ENCODE results near the gene ARHGAP26. TPM values are rescaled to one million over a fixed set of nuclear protein-coding genes. Genes with fewer than 3 reads are reported as not detected.
A peak's percentile ranks its signal among the peaks of the same experiment; 100 is the strongest.
"Not testable (repeated sequence)": the region's sequence is repeated elsewhere in the genome, so short reads cannot be mapped to it uniquely, and the experiment has no call there.

ARHGAP26 gene
- total RNA-seq, 1 donor from 2014 or later = 36.7 TPM

- no peak for DNase-seq
These were observed 164.0 kb downstream of the ARHGAP26 start for GRCh38 chr5:142934051-142934762.

- DNase-seq = no peak
These were observed 164.8 kb downstream of the ARHGAP26 start for GRCh38 chr5:142935014-142935413.

- no peak for DNase-seq
These were observed 167.2 kb downstream of the ARHGAP26 start for GRCh38 chr5:142937374-142937773.

- peak; percentile 47 for DNase-seq
These were observed 168.2 kb downstream of the ARHGAP26 start for GRCh38 chr5:142938266-142938880.

- no peak for DNase-seq
These were observed 168.8 kb downstream of the ARHGAP26 start for GRCh38 chr5:142939006-142939405.

GRCh38 chr5:142939884-142940283, 169.7 kb downstream of the ARHGAP26 start:
- DNase-seq = no peak

GRCh38 chr5:142941245-142941644, 171.1 kb downstream of the ARHGAP26 start:
- no peak for DNase-seq

GRCh38 chr5:142942901-142943300, 172.7 kb downstream of the ARHGAP26 start:
- DNase-seq = no peak

- DNase-seq = no peak
These were observed 174.0 kb downstream of the ARHGAP26 start for GRCh38 chr5:142944140-142944539.

- no peak for DNase-seq
These were observed 175.1 kb downstream of the ARHGAP26 start for GRCh38 chr5:142945321-142945720.

GRCh38 chr5:142945845-142946244, 175.7 kb downstream of the ARHGAP26 start:
- no peak for DNase-seq

- no peak for DNase-seq
These were observed 176.6 kb downstream of the ARHGAP26 start for GRCh38 chr5:142946547-142947426.

GRCh38 chr5:142947427-142947709, 177.2 kb downstream of the ARHGAP26 start:
- DNase-seq = no peak

- no peak for DNase-seq
These were observed 182.1 kb downstream of the ARHGAP26 start for GRCh38 chr5:142952229-142952628.

- DNase-seq = not testable (repeated sequence)
These were observed 182.7 kb downstream of the ARHGAP26 start for GRCh38 chr5:142952871-142953270.

- no peak for DNase-seq
These were observed 184.3 kb downstream of the ARHGAP26 start for GRCh38 chr5:142954455-142954854.

- no peak for DNase-seq
These were observed 185.5 kb downstream of the ARHGAP26 start for GRCh38 chr5:142955628-142956027.

GRCh38 chr5:142957528-142957927, 187.4 kb downstream of the ARHGAP26 start:
- DNase-seq = peak; percentile 18

- DNase-seq = no peak
These were observed 188.9 kb downstream of the ARHGAP26 start for GRCh38 chr5:142958944-142959682.

- no peak for DNase-seq
These were observed 189.8 kb downstream of the ARHGAP26 start for GRCh38 chr5:142959683-142960657.
